K562 (cell line): Measurements from ENCODE around the gene ERN1. TPM values are rescaled to one million over a fixed set of nuclear protein-coding genes. Genes with fewer than 3 reads are reported as not detected.
A peak's percentile ranks its signal among the peaks of the same experiment; 100 is the strongest.

Experiments
- DACH1 ChIP-seq: fragments of 450-650 bp; IDR thresholded peaks from 2 replicates; pipeline ENCODE4 v1.6.1; 2018; ENCODE audit not compliant: partially characterized antibody
- HDAC2 ChIP-seq: fragments of 450-650 bp; IDR thresholded peaks from 2 replicates; pipeline ENCODE4 v1.6.1; 2016; ENCODE audit warnings: mild to moderate bottlenecking
- KAT7 ChIP-seq: sonication (generic); formaldehyde crosslinking; IDR thresholded peaks from 2 replicates; pipeline ENCODE4 v1.8.0; 2022; ENCODE audit warnings: missing genetic modification reagents, mild to moderate bottlenecking, borderline replicate concordance
- KDM1A ChIP-seq, 2 experiments: fragments of 450-650 bp; IDR thresholded peaks; 2 replicates each; pipeline ENCODE4 v1.6.1; 2016; ENCODE audit warnings: mild to moderate bottlenecking in 2 of 2
- PHF8 ChIP-seq: fragments of 200-600 bp; sonication (generic); IDR thresholded peaks from 2 replicates; pipeline ENCODE4 v1.6.1; 2012; ENCODE audit warnings: mixed run types, mild to moderate bottlenecking, inconsistent platforms, low read length, moderate library complexity, borderline replicate concordance
- RCOR1 ChIP-seq, 2 experiments: IDR thresholded peaks; 2 replicates each; pipeline ENCODE4 v1.6.1; 2012; ENCODE audit warnings: low read depth in 2 of 2, low read length in 2 of 2, borderline replicate concordance in 1 of 2, improper control_type of control experiment in 1 of 2
- SAFB ChIP-seq: fragments of 200-400 bp; formaldehyde crosslinking; IDR thresholded peaks from 2 replicates; pipeline ENCODE4 v1.6.1; 2017; ENCODE audit warnings: low read depth, low read length, borderline replicate concordance
- polyA plus RNA-seq, 8 experiments: library from polyadenylated mRNA; depleted of rRNA in 4 of 8; stranded (reverse) in 5 of 8; unstranded in 3 of 8; fragments of >200 nt; fragmentation: Nextera tagmentation in 2 of 8; fragmentation: Illumina TruSeq in 1 of 8; extraction: Ambion mirVana in 2 of 8; extraction: Trizol in 1 of 8; gene quantifications; 2 replicates each; pipeline versions ENCODE4 v1.2.1 to v1.2.3, GENCODE V29; 2011 to 2014; ENCODE audit warnings: inconsistent platforms in 1 of 8, missing spikeins in 1 of 8
- total RNA-seq, 7 experiments: library from RNA; depleted of rRNA in 6 of 7; stranded (reverse); fragments of >200 nt in 6 of 7; fragmentation: Illumina TruSeq in 2 of 7; extraction: Trizol in 2 of 7; gene quantifications; 2 replicates each; pipeline versions ENCODE4 v1.2.1 to v1.2.3, GENCODE V29; 2011 to 2021; ENCODE audit warnings: low replicate concordance in 1 of 7
- TF ChIP-seq, protein P1 (sequence below): fragments of 450-650 bp; IDR thresholded peaks from one replicate; pipeline ENCODE4 v1.6.1; 2018; ENCODE audit warnings: mild to moderate bottlenecking, moderate library complexity; ENCODE audit not compliant: partially characterized antibody
- TF ChIP-seq, protein P2 (sequence below): sonication (generic); formaldehyde crosslinking; IDR thresholded peaks from 2 replicates; pipeline ENCODE4 v1.8.1; 2023; ENCODE audit warnings: mild to moderate bottlenecking, missing genetic modification reagents
- TF ChIP-seq, protein P3 (sequence below): fragments of 450-650 bp; IDR thresholded peaks from 2 replicates; pipeline ENCODE4 v1.6.1; 2018; ENCODE audit not compliant: partially characterized antibody
- TF ChIP-seq, protein P4 (sequence below), 2 experiments: fragments of 450-650 bp; IDR thresholded peaks; 2 replicates each; pipeline ENCODE4 v1.6.1; 2016

ERN1 gene
- total and polyA plus RNA-seq, 9 of the 15 experiments (the other 6 are each of a cell fraction or from before 2014, with no cell fraction given), result 2.1 to 22.5 (median 7.3) TPM

DNA sequence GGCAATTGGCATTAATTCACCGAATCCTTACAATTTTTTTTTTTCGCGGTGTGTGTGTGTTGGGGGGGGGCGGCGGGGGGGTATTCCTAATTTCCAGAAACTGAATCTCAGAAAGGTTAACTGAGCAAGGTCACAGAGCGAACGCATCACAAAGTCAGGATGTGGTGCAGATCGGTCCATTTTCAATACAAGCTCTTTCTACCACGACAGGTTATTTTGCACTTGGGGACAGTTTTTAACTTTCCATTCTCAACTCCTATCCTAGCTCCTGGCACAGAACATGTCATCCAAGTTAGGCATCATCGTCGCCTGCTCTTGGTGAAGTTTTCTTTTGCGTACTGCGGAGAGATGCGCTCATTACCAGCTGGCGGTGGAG lies 15.4 kb upstream of the ERN1 start (continued):
- TF ChIP-seq, protein P1, sequence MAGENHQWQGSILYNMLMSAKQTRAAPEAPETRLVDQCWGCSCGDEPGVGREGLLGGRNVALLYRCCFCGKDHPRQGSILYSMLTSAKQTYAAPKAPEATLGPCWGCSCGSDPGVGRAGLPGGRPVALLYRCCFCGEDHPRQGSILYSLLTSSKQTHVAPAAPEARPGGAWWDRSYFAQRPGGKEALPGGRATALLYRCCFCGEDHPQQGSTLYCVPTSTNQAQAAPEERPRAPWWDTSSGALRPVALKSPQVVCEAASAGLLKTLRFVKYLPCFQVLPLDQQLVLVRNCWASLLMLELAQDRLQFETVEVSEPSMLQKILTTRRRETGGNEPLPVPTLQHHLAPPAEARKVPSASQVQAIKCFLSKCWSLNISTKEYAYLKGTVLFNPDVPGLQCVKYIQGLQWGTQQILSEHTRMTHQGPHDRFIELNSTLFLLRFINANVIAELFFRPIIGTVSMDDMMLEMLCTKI, result no peak
- TF ChIP-seq, protein P2, sequence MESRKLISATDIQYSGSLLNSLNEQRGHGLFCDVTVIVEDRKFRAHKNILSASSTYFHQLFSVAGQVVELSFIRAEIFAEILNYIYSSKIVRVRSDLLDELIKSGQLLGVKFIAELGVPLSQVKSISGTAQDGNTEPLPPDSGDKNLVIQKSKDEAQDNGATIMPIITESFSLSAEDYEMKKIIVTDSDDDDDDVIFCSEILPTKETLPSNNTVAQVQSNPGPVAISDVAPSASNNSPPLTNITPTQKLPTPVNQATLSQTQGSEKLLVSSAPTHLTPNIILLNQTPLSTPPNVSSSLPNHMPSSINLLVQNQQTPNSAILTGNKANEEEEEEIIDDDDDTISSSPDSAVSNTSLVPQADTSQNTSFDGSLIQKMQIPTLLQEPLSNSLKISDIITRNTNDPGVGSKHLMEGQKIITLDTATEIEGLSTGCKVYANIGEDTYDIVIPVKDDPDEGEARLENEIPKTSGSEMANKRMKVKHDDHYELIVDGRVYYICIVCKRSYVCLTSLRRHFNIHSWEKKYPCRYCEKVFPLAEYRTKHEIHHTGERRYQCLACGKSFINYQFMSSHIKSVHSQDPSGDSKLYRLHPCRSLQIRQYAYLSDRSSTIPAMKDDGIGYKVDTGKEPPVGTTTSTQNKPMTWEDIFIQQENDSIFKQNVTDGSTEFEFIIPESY (CRISPR knock-in tag), result 0 out of 2 replicates have a peak, but pooled peaks have one; percentile 9
- TF ChIP-seq, protein P3, sequence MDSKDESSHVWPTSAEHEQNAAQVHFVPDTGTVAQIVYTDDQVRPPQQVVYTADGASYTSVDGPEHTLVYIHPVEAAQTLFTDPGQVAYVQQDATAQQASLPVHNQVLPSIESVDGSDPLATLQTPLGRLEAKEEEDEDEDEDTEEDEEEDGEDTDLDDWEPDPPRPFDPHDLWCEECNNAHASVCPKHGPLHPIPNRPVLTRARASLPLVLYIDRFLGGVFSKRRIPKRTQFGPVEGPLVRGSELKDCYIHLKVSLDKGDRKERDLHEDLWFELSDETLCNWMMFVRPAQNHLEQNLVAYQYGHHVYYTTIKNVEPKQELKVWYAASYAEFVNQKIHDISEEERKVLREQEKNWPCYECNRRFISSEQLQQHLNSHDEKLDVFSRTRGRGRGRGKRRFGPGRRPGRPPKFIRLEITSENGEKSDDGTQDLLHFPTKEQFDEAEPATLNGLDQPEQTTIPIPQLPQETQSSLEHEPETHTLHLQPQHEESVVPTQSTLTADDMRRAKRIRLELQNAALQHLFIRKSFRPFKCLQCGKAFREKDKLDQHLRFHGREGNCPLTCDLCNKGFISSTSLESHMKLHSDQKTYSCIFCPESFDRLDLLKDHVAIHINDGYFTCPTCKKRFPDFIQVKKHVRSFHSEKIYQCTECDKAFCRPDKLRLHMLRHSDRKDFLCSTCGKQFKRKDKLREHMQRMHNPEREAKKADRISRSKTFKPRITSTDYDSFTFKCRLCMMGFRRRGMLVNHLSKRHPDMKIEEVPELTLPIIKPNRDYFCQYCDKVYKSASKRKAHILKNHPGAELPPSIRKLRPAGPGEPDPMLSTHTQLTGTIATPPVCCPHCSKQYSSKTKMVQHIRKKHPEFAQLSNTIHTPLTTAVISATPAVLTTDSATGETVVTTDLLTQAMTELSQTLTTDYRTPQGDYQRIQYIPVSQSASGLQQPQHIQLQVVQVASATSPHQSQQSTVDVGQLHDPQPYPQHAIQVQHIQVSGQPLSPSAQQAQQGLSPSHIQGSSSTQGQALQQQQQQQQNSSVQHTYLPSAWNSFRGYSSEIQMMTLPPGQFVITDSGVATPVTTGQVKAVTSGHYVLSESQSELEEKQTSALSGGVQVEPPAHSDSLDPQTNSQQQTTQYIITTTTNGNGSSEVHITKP, result peak; percentile 20
- peak; percentile 56; the same call in 1 of the 2 replicates for TF ChIP-seq PHF8
- no peak for TF ChIP-seq SAFB
- TF ChIP-seq KDM1A (IDR thresholded peaks at IDR 0.05), result peak in 1 of 2 experiments; percentile 43; a peak in 1 of 4 replicates
- TF ChIP-seq RCOR1 (IDR thresholded peaks at IDR 0.05; ENCODE audit: borderline replicate concordance in 1 of 2, low read depth in 2 of 2, low read length in 2 of 2), result peak in 1 of 2 experiments; percentile 67; a peak in 1 of 4 replicates
- peak; percentile 91 for TF ChIP-seq DACH1
- 0 out of 2 replicates have a peak, but pooled peaks have one; percentile 6 for TF ChIP-seq KAT7 (CRISPR knock-in tag)
- TF ChIP-seq HDAC2, result peak; percentile 67
- TF ChIP-seq, protein P4, sequence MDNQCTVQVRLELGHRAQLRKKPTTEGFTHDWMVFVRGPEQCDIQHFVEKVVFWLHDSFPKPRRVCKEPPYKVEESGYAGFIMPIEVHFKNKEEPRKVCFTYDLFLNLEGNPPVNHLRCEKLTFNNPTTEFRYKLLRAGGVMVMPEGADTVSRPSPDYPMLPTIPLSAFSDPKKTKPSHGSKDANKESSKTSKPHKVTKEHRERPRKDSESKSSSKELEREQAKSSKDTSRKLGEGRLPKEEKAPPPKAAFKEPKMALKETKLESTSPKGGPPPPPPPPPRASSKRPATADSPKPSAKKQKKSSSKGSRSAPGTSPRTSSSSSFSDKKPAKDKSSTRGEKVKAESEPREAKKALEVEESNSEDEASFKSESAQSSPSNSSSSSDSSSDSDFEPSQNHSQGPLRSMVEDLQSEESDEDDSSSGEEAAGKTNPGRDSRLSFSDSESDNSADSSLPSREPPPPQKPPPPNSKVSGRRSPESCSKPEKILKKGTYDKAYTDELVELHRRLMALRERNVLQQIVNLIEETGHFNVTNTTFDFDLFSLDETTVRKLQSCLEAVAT (IDR thresholded peaks at IDR 0.05), result peak in 1 of 2 experiments; percentile 52; a peak in 1 of 4 replicates
- TF ChIP-seq, all 486 proteins: peak for 26
